ENCODE measurements around the gene ARHGEF3.

The ARHGEF3 gene

DNA sequence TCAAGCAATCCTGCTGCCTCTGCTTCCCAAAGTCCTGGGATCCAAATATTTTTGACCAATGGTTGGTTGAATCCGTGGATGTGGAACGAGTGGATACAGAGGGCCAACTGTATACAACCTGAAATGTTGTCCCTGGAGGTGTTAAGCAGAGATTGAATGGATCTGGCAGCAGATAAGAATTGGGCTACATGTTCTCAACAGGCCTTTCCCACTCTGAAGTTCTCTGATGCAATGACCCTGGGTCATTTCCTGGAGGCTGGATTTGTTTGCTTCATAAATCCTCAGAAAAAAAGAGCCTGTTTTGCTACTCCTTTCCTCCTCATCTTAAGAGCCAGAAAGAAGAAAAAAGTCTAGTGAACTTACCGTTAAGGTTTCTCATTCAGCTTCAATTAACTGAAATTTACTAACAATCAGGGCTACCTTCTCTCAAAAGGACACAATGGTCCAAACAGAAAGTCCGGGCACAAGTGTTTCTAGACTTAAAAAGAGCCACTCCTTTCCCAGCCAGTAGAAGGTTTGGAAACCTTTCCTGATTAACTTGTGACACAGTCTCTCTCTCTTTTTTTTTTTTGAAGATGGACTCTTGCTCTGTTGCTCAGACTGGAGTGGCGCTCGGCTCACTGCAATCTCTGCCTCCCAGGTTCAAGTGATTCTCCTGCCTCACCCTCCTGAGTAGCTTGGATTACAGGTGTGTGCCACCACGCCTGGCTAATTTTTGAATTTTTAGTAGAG lies 6.5 kb downstream of the ARHGEF3 start:
- DNase-seq (ENCODE audit: low spot score) = no peak

DNA sequence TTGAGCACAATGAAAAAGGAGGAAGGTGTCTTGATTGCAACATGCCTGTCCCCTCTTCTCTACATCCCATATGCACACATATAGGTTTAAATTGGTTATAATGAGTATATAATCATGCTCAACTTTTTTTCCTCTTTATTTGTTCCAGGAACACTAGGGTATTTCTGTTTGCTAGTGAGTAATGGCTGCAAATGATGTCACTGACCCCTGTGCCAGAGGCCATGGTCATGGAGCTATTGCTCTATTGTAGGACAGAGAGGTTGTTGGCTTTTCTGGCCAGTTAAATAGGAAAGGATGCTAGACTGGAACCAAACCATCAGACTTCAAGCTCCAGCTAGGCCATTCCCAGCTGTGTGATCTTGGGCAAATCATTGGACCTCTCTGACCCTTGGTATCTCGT lies 9.6 kb downstream of the ARHGEF3 start:
- DNase-seq (ENCODE audit: low spot score) = no peak

DNA sequence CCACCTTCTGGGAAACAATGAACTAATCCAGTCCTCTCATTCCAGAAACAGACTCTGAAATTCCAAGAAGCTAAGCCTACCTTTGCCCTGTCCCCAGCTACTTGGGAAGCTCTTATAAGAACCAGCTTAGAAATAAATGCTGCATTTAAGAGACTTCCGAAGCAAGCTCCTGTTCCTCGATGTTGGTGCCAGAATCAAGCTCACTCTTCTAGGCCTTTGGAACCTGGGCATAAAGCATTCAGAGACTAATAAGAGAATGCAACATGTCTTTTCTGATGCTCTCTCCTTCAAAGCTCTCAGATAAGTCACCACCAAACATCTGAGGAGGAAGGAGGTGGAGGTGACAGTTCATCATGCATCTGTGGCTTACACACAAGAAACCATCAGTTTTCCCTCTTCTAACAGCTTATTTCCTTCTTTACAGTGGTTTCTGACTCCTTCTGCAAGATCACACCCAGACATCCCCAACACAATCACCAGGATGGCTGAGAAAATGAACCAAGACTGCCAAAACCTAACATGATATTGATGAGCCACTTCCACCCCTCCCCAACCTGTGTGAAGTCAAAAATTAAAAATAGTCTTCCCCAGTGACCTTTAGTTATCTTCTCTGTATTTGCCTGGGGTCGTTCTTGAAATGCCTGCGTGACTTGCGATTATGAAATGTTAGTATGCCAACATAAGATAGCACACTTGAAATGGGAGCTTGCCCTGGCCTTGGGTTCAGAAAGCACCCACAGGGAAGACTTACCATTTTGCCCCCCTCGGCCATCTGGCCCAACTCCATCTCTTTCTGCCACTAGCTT lies 11.5 kb downstream of the ARHGEF3 start:
- no peak for DNase-seq (ENCODE audit: low spot score)

DNA sequence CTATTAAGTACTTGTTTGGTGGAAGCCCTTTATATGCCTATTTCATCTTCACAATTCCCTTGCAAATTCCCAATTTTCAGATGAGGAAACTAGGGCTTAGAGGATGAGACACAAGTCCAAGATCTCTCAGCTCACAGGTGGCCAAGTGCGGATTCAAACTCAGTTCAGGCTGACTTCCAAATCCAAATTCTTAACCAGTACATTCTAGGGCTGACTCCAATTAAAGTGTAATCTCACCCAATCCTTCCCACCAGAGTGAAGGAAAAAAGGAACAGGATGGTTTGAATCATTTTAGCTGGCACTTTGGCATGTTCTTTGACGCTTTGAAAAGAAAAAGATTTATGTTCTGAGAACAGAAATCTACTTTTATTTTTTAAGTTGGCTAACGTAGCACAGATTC lies 12.7 kb downstream of the ARHGEF3 start:
- DNase-seq (ENCODE audit: low spot score) = no peak

DNA sequence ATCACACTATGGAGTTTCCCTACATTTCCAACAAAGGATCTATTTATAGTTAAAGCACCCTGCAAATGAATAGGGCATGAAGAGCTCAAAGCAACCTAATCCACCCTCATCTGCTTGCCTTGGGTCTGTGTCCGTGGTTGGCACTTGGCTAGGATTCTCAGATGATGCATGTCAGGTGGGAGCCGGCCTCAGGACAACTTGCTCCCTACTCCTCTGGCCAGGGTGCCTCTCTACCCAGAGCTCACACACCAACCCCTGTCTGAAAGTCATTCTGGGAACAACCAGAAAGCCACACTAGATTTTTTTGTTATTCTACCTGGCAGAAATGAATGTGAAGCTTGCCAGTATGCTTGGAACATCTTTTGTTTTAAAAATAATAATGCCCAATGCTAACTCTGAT lies 13.2 kb downstream of the ARHGEF3 start:
- DNase-seq (ENCODE audit: low spot score) = no peak

DNA sequence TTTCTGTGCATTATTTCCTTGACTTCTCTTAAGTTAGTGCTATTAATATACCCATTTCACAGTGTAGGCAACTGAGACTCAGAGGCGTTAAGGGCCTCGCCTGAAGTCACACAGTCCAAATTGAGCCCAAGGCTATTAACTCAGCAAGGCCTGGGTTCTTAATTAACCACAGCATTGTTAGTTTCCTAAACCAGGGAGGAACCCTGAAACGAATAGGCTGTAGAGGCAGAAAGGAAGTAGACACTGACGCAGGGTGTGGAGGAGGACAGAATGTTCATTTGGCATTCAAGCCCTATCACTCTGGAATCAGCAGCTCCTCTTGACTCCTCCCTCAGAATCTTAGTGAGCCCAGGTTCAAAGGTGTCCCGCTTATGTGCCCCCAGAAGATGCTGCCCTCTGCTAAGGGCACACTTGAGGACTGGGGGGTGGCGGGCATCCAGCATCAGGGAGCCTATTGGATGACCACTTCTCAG lies 13.9 kb downstream of the ARHGEF3 start:
- DNase-seq (ENCODE audit: low spot score) = no peak

DNA sequence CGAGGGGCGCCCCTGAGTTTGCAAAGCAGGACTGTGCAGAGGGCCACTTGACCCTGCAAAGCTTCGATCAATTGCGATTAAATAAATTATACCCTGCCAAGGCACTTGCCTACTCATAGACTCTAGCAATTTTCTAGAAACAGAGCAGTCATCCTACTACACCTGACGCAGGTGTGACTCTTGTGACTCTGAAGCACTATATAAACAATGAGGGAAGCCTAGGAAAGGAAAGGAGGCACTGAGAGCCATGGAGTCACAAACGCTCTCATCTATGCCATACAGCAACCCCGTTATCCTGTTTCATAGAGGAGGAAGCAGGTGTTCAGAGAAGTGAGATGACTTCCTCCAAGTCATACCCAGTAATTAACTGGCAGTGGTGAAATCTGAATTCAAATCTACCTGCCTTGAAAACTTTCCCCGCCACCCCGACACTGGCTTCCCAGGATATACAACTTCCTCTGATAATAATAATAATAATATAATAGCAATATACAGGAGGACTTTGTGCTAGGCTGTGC lies 14.4 kb downstream of the ARHGEF3 start:
- no peak for DNase-seq (ENCODE audit: low spot score)

DNA sequence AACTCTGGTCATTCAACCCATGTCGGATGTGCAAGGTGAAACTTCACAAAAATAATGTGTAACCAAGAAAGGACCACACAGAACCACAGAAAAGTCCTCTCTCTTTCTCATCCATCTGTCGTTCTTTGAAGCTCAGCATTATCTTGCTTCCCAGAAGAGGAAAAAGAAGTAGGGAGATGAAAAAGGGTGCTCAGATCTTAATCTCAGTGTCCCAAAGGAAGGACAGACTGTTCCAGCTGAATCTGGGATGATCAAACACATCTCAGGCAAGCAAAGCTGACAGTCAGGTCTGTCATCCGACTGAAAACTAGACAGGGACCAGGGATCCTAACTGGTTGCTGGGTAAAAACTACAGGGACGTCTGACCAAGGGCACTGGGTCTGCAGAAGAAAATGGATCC lies 16.2 kb downstream of the ARHGEF3 start:
- DNase-seq (ENCODE audit: low spot score) = no peak

DNA sequence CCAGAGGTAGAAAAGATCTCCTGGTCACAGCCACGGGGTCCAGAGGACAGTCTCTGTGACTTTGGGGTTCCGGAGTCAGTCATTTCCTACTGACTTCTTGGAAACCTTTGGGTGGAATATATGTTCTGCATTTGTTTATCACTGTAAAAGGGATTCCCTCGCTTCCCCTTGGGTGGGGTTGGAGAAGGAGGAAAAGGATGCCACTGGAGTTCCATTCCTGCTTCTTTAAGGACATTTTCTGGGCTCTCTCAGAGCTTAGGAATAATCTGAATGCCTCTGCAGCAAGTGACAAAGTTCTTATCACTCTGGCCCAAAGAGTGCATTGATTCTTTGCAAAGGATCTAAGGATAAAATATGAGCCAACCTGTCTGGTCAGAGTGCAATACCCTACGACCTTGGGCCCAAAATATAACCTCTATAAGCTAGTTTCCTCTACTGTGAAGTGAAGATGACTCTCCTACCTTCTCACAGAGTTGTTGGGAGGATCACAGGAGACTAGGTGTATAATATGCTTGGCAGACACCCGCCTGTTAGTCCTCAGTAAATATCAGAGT lies 17.2 kb downstream of the ARHGEF3 start:
- DNase-seq (ENCODE audit: low spot score) = no peak

DNA sequence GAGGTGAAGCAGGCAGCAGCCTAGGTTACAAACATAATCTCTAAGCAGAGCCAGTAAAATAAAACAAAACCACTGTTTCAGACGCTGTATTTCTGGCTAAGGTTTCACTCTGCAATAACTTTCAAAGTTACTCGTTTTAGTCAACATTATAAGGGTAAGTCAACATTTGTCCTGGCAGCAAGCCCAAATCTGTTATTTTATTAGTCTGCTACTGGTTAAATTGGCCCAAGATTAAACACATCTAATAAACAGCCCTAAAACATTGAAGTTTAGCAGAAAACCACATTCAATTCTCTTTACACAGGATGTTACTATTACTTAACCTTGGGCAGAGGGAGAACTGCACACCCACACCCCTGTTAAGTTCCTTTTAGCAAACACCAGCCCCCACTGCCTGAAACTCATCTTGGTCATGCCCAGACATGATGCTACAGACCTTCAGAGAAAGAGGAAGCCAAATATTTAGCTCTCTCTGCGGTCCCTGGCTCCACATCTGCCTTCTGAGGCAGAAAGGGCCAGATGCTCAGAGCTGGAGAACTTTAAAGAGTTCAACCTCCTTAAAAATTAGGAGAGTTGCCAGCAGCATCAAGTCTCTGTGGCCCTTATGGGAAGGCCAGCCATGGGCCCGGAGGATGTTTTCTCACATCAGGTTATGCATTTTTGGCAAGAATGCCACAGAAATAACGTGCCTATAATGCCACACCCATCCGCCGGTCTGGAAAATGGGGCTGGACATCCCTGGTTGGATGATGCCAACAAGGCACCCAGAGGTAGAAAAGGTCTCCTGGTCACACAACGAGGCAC lies 17.9 kb downstream of the ARHGEF3 start:
- no peak for DNase-seq (ENCODE audit: low spot score)

DNA sequence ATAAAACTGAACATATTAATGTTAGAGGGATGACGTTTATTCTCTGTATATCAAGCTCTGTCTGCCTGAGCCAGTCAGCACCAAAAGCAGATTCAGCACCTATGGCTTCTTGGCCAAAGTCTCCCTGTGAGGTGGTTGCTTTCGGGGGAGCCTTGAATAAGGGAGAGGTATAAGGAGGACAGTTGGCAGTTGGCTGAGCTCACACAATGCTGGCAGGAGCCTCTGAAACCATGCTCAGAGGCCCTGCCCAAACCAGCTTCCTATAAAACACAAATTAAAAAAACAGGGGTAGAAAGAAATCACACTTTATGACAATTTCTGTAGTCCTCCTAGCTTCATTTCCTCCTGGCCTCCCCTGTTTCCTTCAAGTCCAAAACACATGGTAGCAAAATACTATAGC lies 18.8 kb downstream of the ARHGEF3 start:
- no peak for DNase-seq (ENCODE audit: low spot score)

DNA sequence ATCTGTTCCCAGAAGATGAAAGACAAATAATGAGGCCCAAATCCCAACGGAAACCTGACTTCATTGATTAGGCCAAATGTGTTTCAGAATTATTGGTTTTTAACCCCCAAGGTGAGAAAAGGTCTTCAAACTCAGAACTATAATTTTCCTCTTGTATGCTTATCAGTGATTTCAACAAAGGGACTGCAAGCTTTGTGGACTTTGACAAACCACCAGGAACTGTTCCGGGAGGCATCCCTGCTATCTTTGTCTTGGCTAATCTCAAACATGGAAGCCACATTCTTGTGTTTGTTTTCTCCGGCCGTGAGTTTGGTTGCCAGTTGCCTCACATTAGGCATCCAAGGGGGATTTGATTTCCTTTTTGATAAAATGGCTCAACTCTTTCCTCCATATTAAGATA lies 19.5 kb downstream of the ARHGEF3 start:
- no peak for DNase-seq (ENCODE audit: low spot score)

DNA sequence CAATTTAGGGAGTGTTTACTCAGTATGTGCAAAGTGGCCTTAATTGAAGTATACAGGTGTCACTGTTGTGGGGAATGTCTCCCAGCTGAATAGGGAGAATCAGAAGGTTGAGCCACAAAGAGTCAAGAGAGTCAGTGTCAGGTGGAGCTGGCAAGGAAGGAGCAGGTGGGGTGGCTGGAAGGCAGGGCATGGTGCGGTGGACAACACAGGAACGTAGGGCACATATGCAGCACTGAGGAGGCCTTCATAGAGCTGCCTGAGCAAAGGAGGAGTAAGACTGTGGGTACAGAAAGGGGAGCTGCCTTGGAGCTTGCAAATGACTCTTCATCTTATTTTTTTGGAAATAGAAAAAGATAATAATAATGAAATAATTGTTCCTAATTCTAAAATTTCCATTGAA lies 20.0 kb downstream of the ARHGEF3 start:
- no peak for DNase-seq (ENCODE audit: low spot score)

DNA sequence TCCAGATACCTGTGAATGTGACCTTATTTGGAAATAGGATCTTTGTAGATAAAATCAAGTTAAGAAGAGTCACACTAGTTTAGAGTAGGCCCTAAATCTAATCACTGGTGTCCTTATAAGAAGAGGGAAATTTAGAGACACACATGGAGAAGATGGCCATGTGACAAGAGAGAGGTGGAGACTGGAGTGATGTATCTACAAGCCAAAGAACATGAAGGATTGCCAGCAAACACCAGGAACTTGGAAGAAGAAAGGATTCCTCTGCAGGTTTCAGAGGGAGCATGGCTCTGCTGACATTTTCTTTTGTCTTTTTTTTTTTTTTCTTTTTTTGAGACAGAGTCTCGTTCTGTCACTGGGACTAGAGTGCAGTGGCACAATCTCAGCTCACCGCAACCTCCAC lies 20.8 kb downstream of the ARHGEF3 start:
- DNase-seq (ENCODE audit: low spot score) = no peak

DNA sequence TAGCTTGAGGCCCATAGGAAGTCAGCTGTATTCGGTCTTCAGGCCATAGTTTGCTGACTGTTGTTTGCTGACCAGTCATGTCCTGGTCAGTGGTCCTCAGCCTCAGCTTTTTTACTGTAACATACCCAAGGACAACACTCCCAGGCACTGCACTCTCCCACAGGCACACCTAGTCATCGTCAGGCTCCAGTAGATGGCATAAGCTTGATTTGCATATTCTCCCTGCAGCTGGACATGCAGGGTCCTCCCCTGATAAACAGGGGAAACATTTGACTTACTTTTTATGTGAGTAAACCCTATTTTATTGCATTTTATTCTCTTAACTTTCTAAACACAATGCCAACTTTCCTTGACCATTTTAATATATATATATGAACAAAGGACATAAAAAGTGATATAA lies 22.9 kb downstream of the ARHGEF3 start:
- DNase-seq (ENCODE audit: low spot score) = no peak

DNA sequence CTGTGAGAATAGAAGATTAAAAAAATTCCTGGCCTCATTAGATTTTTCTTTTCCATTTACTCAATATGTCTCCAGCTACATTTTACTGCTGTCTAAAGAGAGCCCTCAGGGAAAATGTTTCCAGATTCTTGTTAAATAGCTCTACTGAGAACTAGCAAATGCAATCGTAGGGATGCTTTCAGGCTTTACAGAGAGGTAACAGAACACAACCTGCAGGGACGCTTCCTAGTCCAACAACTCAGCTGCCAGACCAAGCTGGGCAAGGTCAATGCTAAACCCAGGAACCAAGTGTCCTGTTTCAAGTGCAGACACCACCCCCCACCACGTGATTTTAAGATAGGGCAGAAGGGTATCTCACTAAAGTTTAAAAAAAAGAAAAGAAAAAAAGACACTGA lies 25.2 kb downstream of the ARHGEF3 start:
- no peak for DNase-seq (ENCODE audit: low spot score)

DNA sequence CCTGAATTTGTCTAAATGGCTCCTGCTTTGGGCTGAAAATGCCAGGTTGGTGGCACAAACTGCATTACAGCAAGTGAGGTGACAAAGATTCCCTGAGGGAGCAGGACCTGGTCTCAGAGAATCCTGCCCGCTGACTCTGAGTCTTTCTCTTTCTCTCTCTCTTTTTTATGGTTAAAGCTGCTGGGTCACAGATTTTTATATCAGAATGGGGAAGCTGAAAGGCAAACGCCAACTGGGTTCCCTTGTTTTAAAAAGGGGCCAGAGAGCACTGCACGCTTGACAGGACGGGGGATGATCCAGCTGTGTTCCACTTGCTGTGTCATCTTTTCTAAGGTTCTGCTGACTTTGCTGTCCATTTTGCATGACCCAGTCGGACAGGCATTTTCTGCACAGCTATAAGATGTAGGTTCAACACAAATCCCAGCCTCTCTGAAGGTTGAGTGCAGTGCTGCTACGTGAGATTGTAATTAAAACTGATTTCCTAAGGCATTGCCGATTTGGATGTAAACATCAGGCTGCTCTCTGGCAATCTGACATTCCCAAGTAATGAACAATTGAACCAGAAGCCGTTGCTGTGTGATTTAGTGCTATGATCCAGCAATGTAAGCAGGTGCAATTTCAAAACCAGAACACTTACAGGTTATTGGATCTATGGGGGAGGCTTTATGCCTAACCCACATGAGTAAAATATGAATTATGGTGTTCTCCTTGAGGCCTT lies 25.8 kb downstream of the ARHGEF3 start:
- no peak for DNase-seq (ENCODE audit: low spot score)

DNA sequence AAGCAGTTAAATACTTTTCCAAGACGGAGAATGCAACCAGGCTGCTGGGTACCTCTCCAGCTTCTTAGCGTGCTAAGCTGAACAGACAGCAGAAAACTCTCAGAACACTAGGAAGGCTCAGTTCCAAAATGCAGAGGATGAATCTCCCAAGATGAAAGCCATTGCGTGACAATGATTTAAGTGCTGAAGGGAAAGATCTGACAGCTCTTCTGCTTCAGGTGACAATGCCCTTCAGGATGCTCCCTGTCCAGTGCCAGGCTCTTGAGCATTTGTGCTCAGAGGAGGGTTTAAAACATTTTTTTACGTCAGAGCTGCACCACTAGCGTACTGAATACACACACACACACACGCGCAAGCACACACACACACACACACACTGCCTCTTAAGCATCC lies 26.3 kb downstream of the ARHGEF3 start:
- DNase-seq (ENCODE audit: low spot score) = no peak

DNA sequence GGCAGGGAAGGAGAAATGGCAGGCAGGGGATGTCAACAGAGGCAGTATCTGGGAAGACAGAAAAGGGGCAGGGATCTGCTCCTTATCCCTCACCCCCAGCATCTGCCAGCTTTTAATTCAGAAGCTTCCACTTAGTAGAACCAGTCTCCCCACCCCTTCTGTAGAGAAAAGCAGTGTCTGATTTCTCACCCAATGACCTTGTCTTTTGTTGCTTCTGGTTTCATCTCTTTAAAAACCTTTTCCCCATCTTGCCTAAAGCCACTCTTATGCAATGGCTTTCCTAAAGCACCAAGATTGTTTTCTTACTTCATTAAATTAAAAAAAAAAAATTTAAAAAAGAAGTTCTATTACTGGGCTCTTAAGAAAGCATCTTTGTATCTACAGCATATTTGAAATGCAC lies 27.8 kb downstream of the ARHGEF3 start:
- no peak for DNase-seq (ENCODE audit: low spot score)

DNA sequence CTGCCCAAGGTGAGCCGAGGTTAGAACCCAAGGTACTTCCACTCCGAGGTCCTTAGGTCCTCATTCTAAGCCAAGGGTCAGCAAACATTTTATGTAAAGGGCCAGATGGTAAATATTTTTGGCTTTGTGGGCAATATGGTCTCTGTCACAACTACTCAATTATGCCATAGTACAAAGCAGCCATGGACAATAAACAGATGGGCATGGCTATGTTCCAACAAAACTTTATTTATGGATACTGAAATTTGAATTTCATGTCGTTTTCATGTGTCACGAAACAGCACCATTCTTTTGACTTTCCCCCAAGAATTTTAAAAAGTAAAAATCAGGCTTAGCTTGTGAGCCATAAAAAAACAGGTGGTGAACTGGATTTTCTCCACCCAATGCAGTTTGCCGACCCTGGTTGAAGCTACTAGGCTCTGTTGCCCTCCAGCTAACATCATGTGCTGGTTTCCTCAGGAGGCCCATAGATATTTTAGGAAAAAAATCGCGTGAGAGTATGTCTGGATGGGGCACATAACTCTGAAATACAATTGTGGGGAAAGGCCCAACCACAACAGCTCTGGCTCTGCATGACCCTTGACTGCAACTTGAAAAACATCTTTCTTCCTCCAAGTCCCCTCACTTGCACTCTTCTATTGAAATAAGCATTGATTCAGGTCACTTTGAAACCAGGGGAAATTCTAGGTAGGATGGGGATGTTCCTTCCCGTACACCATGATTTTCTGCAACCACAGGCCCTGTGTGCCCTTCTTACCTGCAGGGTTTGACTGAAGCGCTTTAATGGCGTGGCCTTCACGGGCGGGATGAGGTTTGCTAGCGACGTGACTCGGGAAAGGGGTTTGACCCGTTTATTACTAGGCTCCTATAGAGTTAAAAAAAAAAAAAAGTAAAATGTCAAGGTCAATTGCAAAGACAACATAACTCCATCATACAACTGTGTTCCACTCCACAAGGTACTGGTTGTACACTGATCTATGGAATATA lies 28.5 kb downstream of the ARHGEF3 start:
- DNase-seq (ENCODE audit: low spot score) = no peak

Data from hematopoietic multipotent progenitor cell treated with erythropoietin and hydrocortisone succinate and interleukin-3 and kit ligand, for 17 days (in vitro differentiated cells).